HG02798 (cell line): Measurements from ENCODE around the gene GPRC5D.
A peak's percentile ranks its signal among the peaks of the same experiment; 100 is the strongest.

Source experiments
- ATAC-seq: cut with Tn5 transposase; IDR thresholded peaks from one replicate; pipeline ENCODE4 v1.9.1; 2021; ENCODE audit warnings: mild to moderate bottlenecking; ENCODE audit not compliant: unreplicated experiment, poor library complexity

The GPRC5D gene

DNA sequence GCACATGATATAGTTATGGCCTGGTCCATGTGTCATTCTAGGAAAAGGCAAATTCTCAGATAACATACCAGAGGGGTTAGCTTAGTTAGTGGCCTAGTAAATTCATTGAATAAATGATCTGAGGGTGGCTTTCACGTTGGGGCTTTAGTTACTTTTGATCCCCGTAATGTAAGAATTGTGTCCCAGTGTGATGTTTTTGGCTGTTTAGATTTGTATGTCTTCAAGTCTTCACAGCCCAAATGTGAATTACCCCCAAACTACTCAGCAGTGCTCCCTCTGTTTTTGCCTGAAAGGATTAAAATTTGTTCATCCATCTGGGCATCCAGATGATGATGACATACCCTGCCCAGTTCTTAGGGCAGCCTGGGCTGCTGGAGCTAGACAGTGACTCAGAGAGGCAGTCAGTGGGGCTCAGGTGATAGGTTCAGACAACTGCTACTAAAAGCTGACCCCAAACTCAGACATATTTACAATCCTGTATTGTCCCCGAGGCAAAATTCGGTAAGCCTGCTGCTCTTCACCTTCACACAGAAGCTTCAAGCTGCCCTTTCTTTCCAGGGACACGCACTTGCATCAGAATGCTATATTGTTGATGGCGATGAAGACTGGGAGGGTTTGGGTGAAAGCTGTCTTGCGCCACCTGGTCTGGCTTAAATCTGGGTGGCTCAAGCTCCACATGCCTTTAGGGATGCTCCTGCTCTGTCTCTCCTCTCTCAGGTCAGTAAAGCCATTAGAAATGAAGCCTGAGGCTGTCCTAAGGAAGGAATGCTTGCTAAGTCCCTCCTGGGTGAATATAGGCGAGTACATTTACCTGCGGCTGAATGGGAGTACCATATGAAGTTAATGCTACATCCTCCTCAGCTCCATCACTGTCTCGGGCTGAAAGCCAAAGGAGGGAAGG is 10.3 kb downstream of the GPRC5D start:
- no peak for ATAC-seq

- no peak for ATAC-seq
Observed at GRCh38 chr12:12939888-12940287, 12.1 kb downstream of the GPRC5D start.

- no peak for ATAC-seq
Observed at GRCh38 chr12:12938541-12938940, 13.4 kb downstream of the GPRC5D start.

- ATAC-seq: no peak
Observed at GRCh38 chr12:12936983-12937491, 14.9 kb downstream of the GPRC5D start.

- no peak for ATAC-seq
Observed at GRCh38 chr12:12934556-12934955, 17.4 kb downstream of the GPRC5D start.

DNA sequence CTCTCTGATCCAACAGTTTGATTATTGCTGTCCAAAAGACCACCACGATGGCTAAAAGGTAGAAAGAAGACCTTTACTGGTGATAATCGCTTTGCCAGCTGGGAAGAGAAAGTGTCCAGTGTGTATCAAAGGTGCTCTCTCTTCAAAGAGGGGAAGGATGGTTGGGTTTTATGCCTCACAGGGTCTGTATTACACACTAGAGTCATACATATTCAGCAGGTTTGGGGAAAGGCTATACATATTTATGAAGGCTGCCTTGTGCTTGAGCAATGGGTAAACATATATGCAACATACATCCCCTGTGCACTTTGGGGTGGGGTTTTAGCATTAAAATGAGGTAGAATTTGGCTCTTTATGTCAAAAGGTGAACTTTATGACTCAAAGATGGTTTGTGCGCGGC is 18.2 kb downstream of the GPRC5D start:
- ATAC-seq: no peak

DNA sequence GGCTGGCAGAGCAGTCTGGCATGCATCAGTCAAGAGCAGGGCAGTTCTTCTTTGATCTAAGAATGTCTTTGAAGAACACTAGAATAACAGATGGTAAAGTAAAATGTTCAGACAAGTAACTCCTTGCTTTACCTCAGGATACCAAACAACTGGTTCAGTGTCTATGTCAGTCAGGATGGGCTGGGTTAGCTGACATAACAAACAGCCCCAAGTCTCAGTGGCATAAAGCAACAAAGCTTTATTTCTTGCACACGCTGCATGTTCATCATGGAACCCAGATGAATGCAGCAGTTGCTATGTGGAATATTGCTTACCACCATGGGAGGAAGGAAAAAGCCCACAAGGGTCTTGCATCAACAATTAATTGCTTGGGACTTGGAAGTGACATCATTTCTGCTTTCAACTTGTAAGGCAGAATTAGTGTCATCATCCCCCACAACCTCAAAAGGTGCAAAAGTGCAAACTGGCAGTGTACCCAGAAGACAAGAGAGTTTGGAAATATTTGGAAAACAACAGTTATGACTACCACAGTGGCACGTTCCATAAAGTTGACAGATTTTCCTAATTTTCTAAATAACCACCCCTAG is 21.2 kb downstream of the GPRC5D start:
- no peak for ATAC-seq

DNA sequence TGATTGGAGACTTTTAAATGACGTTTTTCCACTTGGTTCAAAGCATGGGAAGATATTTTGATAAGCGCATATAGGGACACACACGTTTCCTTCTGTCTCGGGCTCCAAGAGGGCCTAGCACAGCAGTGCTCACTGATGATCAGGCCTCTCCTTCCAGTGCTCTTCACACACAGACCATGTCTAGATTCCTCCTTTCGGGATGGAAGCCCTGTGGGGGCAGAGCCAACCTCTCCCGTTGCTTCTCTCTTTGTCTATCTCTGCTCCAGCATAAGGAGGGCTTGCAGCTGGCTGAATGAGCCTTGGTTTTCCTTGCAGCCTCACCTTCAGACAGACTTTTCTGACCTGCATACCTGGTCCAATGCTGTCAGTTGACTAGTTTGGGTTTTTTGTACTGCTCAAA is 22.3 kb downstream of the GPRC5D start:
- no peak for ATAC-seq

DNA sequence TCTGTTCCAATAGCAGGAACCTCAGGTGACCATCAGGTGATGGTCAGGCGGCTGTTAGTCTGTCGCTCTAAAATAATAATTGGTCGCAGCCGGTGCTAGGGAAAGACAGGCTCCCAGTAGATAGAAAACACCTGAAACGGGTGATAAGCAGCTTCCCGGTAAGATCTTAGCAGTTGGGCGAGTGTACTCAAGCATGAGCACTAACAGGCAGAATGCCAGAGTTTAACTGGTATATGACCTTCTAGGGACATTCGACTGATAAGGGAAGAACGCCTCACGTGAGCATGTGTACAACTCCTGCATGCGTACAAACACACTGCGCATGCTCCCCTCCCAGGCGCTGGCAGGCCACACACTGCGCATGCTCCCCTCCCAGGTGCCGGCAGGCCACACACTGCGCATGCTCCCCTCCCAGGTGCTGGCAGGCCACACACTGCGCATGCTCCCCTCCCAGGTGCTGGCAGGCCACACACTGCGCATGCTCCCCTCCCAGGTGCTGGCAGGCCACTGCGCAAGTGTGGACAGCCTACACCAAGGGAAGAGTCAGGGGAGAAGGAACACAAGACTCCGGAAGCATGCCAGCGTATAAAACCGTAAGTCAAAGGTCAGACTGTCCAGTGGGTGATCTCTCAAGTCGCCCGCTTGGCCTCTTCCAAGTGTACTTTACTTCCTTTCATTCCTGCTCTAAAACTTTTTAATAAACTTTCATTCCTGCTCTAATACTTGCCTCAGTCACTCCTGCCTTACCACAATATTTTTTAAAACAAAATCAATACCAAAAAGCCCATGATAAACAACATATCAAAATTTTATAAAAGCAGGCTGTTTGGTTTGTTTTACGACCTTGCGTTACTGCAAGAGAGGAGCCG is 24.5 kb downstream of the GPRC5D start:
- peak; percentile 81 for ATAC-seq

DNA sequence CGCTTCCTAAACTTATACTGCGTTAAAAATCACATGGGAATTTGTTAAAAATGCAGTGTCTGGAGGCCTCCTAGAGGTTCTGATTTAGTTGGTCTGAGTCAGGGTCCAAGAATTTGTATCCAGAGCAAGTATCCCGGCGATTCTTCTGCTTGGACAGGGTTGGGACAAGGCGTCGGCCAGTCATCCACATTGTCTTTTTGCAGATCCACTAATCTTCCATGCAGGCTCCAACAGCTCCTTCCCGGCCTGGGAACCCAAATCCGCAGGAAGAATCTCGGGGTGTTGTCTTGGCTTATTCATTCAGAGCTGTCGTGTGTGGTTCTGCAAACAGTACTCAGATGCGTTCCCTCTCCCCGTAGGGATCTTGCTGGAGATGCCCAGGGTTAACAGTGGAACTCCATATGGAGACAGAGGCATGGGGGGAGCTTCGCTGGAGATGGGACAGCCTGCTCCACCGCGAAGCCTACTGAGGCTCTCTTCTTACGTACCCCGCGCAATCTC is 25.3 kb downstream of the GPRC5D start:
- no peak for ATAC-seq

- ATAC-seq: no peak
Observed at GRCh38 chr12:12925388-12925787, 26.6 kb downstream of the GPRC5D start.

GRCh38 chr12:12924169-12924568 is 27.8 kb downstream of the GPRC5D start:
- no peak for ATAC-seq

- no peak for ATAC-seq
Observed at GRCh38 chr12:12922978-12923377, 29.0 kb downstream of the GPRC5D start.

- ATAC-seq: no peak
Observed at GRCh38 chr12:12922191-12922616, 29.8 kb downstream of the GPRC5D start.

DNA sequence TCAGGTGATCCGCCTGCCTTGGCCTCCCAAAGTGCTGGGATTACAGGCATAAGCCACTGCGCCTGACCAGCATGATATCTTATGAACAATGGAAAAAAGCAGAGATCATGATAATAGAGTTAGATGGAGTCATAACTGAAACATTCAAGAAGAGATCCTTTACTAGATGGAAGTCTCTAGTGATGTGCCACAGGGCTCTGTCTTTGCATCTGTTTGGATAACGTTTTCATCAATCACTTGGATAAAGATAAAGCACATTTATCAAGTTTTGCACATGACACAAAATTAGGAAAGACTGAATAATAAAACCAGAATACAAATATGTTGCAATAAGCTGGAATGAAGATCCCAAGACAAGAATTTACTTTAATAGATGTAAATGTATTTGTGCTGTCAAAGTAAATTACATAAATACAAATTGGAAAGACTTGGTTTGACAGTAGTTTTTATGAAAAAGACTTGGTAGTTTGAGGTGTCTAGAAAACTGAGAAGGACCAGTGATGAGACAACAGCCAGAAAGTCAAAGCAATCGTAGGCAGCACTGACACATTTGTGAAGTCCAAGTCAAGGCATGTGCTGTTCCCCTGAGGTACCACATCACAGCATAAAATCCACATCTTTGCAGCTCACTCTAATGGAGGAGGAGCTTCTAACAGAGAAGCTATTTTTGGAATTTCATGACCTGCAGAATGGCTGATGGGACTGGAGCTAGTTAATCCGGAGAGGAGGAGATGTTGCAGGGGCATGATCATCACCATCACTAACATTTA is 32.1 kb downstream of the GPRC5D start:
- ATAC-seq: no peak

DNA sequence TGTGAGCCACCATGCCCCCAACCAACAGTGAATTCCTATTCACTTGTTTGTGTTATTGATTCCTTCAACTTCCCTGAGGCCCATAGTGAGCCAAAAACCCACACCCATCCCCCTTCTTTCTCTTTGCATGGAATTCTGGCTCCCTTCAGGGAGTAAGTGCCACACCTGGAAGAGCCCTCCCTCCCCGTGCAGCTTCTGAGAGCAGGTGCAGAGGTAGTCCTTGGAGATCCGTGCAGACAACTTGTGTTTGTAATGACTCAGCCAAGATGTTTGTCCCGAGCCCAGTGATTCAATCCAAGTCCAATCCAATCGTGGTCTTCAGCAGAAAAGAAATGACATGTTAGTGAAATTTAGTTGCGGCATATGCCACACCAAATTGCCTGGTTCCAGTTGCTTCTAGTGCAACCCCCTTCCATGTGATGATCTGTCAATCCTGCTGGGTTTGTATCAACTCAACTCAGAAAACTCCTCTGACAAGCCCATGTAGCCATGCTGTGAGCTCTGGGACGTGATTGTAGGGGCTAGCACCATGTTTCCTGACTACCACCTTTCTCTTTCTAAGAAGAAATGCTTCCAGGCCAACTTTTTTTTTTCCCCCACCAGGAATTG is 33.1 kb downstream of the GPRC5D start:
- no peak for ATAC-seq

- no peak for ATAC-seq
Observed at GRCh38 chr12:12917517-12917916, 34.5 kb downstream of the GPRC5D start.

GRCh38 chr12:12916135-12916944 is 35.6 kb downstream of the GPRC5D start:
- peak; percentile 96 for ATAC-seq

DNA sequence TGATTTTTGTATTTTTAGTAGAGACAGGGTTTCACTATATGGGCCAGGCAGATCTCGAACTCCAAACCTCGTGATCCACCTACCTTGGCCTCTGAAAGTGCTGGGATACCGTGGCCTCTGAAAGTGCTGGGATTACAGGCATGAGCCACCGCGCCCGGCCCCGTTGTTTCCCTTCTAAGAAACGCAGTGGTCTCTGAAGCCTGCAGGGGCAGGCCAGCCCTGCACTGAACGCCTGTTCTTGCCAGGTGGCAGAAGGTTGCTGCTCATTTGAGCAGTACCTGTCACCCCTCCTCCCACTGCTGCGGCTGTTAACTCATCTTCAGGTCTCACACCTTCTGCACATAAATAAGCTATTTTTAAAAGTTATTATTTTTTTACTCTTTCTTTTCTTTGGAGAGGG is 36.3 kb downstream of the GPRC5D start:
- ATAC-seq: no peak
